ENCODE data around the gene NOL8. TPM values are rescaled to one million over a fixed set of nuclear protein-coding genes. Genes with fewer than 3 reads are reported as not detected.

Gene NOL8
- total RNA-seq, 1 experiment from 2014 or later = 32.2 TPM

- TF ChIP-seq PRRX2 (CRISPR knock-in tag; IDR thresholded peaks at IDR 0.05) = no peak
- no peak for TF ChIP-seq ZNF423 (CRISPR knock-in tag; IDR thresholded peaks at IDR 0.05)
- TF ChIP-seq NR1H2 (CRISPR knock-in tag; IDR thresholded peaks at IDR 0.05) = no peak
- peak; percentile 86 for TF ChIP-seq SP1 (CRISPR knock-in tag; conservative IDR thresholded peaks at IDR 0.05)
- no peak for TF ChIP-seq SOX15 (CRISPR knock-in tag; IDR thresholded peaks at IDR 0.05)
- TF ChIP-seq IRF2 (CRISPR knock-in tag; IDR thresholded peaks at IDR 0.05; ENCODE audit: borderline replicate concordance, low read depth) = no peak
- peak; percentile 83 for TF ChIP-seq FOXP4 (CRISPR knock-in tag; IDR thresholded peaks at IDR 0.05)
- peak; percentile 70; the same call in 1 of the 2 replicates for TF ChIP-seq E2F1 (CRISPR knock-in tag; IDR thresholded peaks at IDR 0.05)
- TF ChIP-seq ZNF138 (CRISPR knock-in tag; conservative IDR thresholded peaks at IDR 0.05) = no peak
- peak; percentile 89 for TF ChIP-seq ZNF232 (CRISPR knock-in tag; IDR thresholded peaks at IDR 0.05)
- TF ChIP-seq KAT7 (CRISPR knock-in tag; IDR thresholded peaks at IDR 0.05; ENCODE audit: borderline replicate concordance) = no peak
- TF ChIP-seq USF2 (CRISPR knock-in tag; IDR thresholded peaks at IDR 0.05) = peak; percentile 74
- no peak for TF ChIP-seq OVOL2 (CRISPR knock-in tag; IDR thresholded peaks at IDR 0.05; ENCODE audit: borderline replicate concordance)
- peak; percentile 100 for TF ChIP-seq MAX (CRISPR knock-in tag; IDR thresholded peaks at IDR 0.05)
- no peak for TF ChIP-seq CDX4 (CRISPR knock-in tag; IDR thresholded peaks at IDR 0.05; ENCODE audit: borderline replicate concordance)
- peak; percentile 63; the same call in 1 of the 2 replicates for TF ChIP-seq NFE2L1 (CRISPR knock-in tag; IDR thresholded peaks at IDR 0.05)
- TF ChIP-seq TEAD4 (CRISPR knock-in tag; IDR thresholded peaks at IDR 0.05) = no peak
- peak; percentile 98 for TF ChIP-seq ETV6 (CRISPR knock-in tag; IDR thresholded peaks at IDR 0.05)
- peak; percentile 100 for TF ChIP-seq GABPB1 (CRISPR knock-in tag; IDR thresholded peaks at IDR 0.05)
- TF ChIP-seq ZNF512 (CRISPR knock-in tag; IDR thresholded peaks at IDR 0.05; ENCODE audit: borderline replicate concordance) = no peak
- TF ChIP-seq FOXK1 (CRISPR knock-in tag; IDR thresholded peaks at IDR 0.05) = peak; percentile 99
- peak; percentile 69; the same call in 1 of the 2 replicates for TF ChIP-seq E2F5 (CRISPR knock-in tag; IDR thresholded peaks at IDR 0.05)
- TF ChIP-seq NFYB (CRISPR knock-in tag; conservative IDR thresholded peaks at IDR 0.05; ENCODE audit: low read depth) = peak; percentile 100
- TF ChIP-seq ZNF281 (CRISPR knock-in tag; IDR thresholded peaks at IDR 0.05) = no peak
- TF ChIP-seq ZNF263 (CRISPR knock-in tag; IDR thresholded peaks at IDR 0.05; ENCODE audit: low read depth) = no peak
- no peak for TF ChIP-seq ZMAT4 (CRISPR knock-in tag; IDR thresholded peaks at IDR 0.05)
- no peak for TF ChIP-seq TCF7 (CRISPR knock-in tag; IDR thresholded peaks at IDR 0.05; ENCODE audit: low read depth)
- no peak for TF ChIP-seq JAZF1 (CRISPR knock-in tag; IDR thresholded peaks at IDR 0.05)
- peak; percentile 56; the same call in 1 of the 2 replicates for TF ChIP-seq ZBTB21 (CRISPR knock-in tag; IDR thresholded peaks at IDR 0.05; ENCODE audit: borderline replicate concordance)
Measured at GRCh38 chr9:92293452-92294296, 31.5 kb downstream of the NOL8 start, which contains the start of gene IARS1 (continued).
